Astrocyte of the spinal cord (primary cell): Measurements from ENCODE around the gene OTOG.

Experiments
- DNase-seq: peaks from one replicate; pipeline ENCODE4 v3.0.0; 2011; ENCODE audit warnings: low read depth, low spot score
- H3K4me3 ChIP-seq: 2 replicates; pipeline ENCODE4 v1.5.1; 2011; ENCODE audit warnings: low read depth, mild to moderate bottlenecking, low read length, moderate library complexity
- in situ Hi-C: cut with HindIII; loops from 2 replicates; pipeline ENCODE4 v1.10.0; 2017; ENCODE audit warnings: low sequenced_read_pairs
- TF ChIP-seq, protein P1 (sequence below): IDR thresholded peaks from 2 replicates; pipeline ENCODE4 v1.5.1; 2012; ENCODE audit warnings: low read depth, mild to moderate bottlenecking, low read length, inconsistent platforms

OTOG gene

GRCh38 chr11:17548444-17548843 is 1.4 kb downstream of the OTOG start:
- DNase-seq: no peak
- TF ChIP-seq, protein P1, sequence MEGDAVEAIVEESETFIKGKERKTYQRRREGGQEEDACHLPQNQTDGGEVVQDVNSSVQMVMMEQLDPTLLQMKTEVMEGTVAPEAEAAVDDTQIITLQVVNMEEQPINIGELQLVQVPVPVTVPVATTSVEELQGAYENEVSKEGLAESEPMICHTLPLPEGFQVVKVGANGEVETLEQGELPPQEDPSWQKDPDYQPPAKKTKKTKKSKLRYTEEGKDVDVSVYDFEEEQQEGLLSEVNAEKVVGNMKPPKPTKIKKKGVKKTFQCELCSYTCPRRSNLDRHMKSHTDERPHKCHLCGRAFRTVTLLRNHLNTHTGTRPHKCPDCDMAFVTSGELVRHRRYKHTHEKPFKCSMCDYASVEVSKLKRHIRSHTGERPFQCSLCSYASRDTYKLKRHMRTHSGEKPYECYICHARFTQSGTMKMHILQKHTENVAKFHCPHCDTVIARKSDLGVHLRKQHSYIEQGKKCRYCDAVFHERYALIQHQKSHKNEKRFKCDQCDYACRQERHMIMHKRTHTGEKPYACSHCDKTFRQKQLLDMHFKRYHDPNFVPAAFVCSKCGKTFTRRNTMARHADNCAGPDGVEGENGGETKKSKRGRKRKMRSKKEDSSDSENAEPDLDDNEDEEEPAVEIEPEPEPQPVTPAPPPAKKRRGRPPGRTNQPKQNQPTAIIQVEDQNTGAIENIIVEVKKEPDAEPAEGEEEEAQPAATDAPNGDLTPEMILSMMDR: no peak
- in situ Hi-C loops: no loop called here
- H3K4me3 ChIP-seq: no peak overlapping the region

DNA sequence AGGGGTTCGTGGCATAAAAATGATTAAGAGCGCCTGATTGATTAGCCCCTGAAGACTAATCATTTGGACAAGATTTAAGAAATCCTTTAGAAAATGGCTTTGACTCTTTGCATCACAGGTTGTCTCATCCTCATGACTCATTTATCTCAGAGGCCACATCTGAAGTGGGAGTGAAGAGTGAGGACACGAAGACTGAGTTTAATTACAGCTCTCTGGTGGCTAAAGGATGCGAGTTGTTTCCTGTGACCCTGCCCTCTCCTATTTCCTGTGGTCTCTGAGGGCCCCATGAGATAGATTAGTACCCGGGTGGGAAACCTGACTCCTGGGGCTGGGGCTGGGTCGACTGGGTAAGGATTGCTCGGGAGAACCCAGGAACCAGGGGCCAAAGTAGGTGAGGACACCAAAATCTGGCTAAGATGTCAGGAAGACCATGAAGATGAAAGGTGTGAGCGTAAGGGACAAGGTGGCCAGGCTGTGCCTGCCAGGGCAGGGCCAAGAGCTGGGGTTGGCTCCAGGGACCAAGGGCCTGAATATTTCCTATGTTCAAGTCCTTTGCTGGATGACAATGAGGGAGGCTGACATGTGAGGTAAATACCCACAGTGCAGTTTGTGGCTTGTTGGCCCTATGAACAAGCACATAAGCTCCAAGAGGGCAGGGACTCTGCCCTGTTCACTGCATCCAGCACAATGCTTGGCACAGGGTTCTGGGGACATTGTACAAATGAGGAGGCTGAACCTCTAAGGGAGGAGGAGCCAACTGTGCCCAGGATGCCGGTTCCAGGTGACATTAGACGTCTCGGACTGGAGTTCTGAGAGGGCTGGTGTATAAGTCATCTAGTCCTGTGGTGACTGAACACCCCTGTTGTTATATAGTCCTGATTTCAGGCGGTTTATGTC is 3.6 kb downstream of the OTOG start:
- TF ChIP-seq, protein P1: no peak
- in situ Hi-C loops: no loop called here
- DNase-seq: no peak
- H3K4me3 ChIP-seq: no peak overlapping the region

DNA sequence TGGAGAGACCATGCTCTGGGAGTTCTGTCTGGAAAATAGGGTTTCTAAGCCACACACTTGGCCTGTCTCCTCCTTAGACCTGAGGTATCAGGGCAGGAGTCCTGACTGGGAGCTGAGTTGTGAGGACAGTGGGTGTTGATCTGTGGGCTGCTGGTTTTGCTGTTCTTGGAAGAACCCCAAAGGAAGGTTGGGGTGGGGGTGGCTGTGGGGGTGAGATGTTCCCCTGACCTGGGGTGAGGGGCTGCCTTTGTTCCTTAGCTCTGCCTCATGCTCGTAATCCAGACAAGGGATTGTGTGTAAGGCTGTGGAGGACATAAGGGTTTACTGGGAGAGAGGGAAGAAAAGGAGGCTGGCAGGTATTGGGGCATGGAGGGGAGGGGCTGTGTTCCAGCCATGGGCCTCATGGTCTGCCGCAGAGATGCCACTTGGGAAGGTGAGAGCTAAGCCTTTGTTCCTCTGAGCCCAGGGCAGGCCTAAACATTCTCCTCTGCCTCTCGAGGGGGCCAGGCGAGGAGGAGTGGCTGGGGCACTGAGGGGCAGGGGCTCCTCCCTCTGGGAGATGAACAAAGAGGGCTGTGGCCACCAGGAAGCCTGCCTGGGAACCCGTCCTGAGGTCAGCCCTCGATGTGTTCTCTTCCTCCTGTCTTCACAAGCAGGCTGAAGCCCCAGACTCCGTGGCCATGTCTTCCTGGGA is 4.4 kb downstream of the OTOG start:
- TF ChIP-seq, protein P1: no peak
- no peak overlapping the region for H3K4me3 ChIP-seq
- in situ Hi-C loops: no loop called here
- no peak for DNase-seq

GRCh38 chr11:17552041-17552355 is 4.9 kb downstream of the OTOG start:
- no peak overlapping the region for H3K4me3 ChIP-seq
- no peak for DNase-seq
- in situ Hi-C loops: no loop called here
- TF ChIP-seq, protein P1: no peak

- no peak overlapping the region for H3K4me3 ChIP-seq
- no peak for DNase-seq
- in situ Hi-C loops: no loop called here
- TF ChIP-seq, protein P1: no peak
These were observed 5.6 kb downstream of the OTOG start for GRCh38 chr11:17552392-17553248.

GRCh38 chr11:17553249-17553546 is 6.1 kb downstream of the OTOG start:
- in situ Hi-C loops: no loop called here

More at GRCh38 chr11:17553249-17553546, 6.1 kb downstream of the OTOG start:
- TF ChIP-seq, protein P1: no peak
- no peak for DNase-seq
- no peak overlapping the region for H3K4me3 ChIP-seq
